K562 (cell line): ENCODE results near the gene GLRA3. TPM values are rescaled to one million over a fixed set of nuclear protein-coding genes. Genes with fewer than 3 reads are reported as not detected.

Source experiments
- ATAC-seq: fragments of 200-7000 bp; cut with Tn5 transposase; 3 replicates; pipeline ENCODE4 v1.9.1; 2020; ENCODE audit warnings: moderate library complexity
- BruUV-seq: library from RNA; stranded (reverse); fragments of 400-500 nt; replicated peaks from 2 replicates; lab custom pipeline; 2021; lab: Mats Ljungman, UMichigan
- CTCF ChIA-PET: fragments of 300-600 bp; formaldehyde crosslinking; extraction: SDS; loops from one replicate; lab custom pipeline; 2021; ENCODE audit warnings: low intra/inter-chr PET ratio; lab: Yijun Ruan, JAX
- POLR2A ChIA-PET: fragments of 300-600, 350-650 bp; sonication (Branson Sonifier 250); formaldehyde crosslinking; extraction: SDS; loops from one replicate; lab custom pipeline; 2021; ENCODE audit warnings: antibody characterized with exemption, inconsistent platforms; lab: Yijun Ruan, JAX
- DNase-seq, 4 experiments: peaks; one replicate each; pipeline versions ENCODE4 v3.0.0 to v3.0.0-alpha.2; 2011 to 2018; ENCODE audit warnings: low spot score in 3 of 4, mixed read lengths in 3 of 4; ENCODE audit errors: extremely low read depth in 1 of 4
- FAIRE-seq: peaks from 2 replicates; lab custom pipeline; 2011; peaks lifted over from hg19 to GRCh38; lab: Jason Lieb, UNC
- H2AFZ ChIP-seq: 2 replicates; pipeline ENCODE4 v1.6.0; 2011; ENCODE audit warnings: low read depth, low read length, control low read depth, inconsistent platforms
- H3K27ac ChIP-seq: fragments of 200-600 bp; 3 replicates; pipeline ENCODE4 v1.8.0; 2011; ENCODE audit warnings: low read depth, mild to moderate bottlenecking, control low read depth, inconsistent platforms, low read length, moderate library complexity, mixed read lengths; ENCODE audit errors: extremely low read depth
- H3K27me3 ChIP-seq, 2 experiments: fragments of 300-600 bp in 1 of 2; 2 replicates in 1 of 2; 3 replicates in 1 of 2; pipeline versions ENCODE4 v1.6.0 to v1.8.0; 2011; ENCODE audit warnings: inconsistent platforms in 2 of 2, low read length in 2 of 2, mild to moderate bottlenecking in 1 of 2, mixed read lengths in 1 of 2, moderate library complexity in 1 of 2; ENCODE audit not compliant: control insufficient read depth in 2 of 2, insufficient read depth in 2 of 2
- H3K36me3 ChIP-seq: fragments of 300-600 bp; 3 replicates; pipeline ENCODE4 v1.8.0; 2011; ENCODE audit warnings: mild to moderate bottlenecking, low read length, inconsistent platforms; ENCODE audit not compliant: control insufficient read depth, insufficient read depth
- H3K4me1 ChIP-seq, 2 experiments: fragments of 200-600 bp in 1 of 2; replicated peaks in 1 of 2; 2 replicates in 1 of 2; 3 replicates in 1 of 2; pipeline versions ENCODE4 v1.5.1 to v1.8.0; 2011; ENCODE audit warnings: inconsistent platforms in 2 of 2, low read length in 2 of 2, mild to moderate bottlenecking in 1 of 2, mixed read lengths in 1 of 2, moderate library complexity in 1 of 2; ENCODE audit not compliant: control insufficient read depth in 2 of 2, insufficient read depth in 2 of 2
- H3K4me2 ChIP-seq: 2 replicates; pipeline ENCODE4 v1.6.1; 2011; ENCODE audit warnings: low read length, control low read depth, inconsistent platforms, mixed read lengths; ENCODE audit not compliant: insufficient read depth
- H3K4me3 ChIP-seq: fragments of 200-600 bp; sonication (generic), shearing (Covaris generic); 2 replicates; pipeline ENCODE4 v1.5.1; 2016; ENCODE audit warnings: control low read depth, inconsistent platforms
- H3K79me2 ChIP-seq: fragments of 200-600 bp; 3 replicates; pipeline ENCODE4 v1.8.0; 2011; ENCODE audit warnings: low read length, inconsistent platforms; ENCODE audit not compliant: control insufficient read depth, insufficient read depth
- H3K9ac ChIP-seq, 2 experiments: 2 replicates each; pipeline versions ENCODE4 v1.6.0 to v1.6.1; 2011; ENCODE audit warnings: low read depth in 2 of 2, low read length in 2 of 2, control low read depth in 1 of 2, inconsistent platforms in 1 of 2, mild to moderate bottlenecking in 1 of 2, mixed read lengths in 1 of 2; ENCODE audit not compliant: insufficient read depth in 1 of 2
- H3K9me1 ChIP-seq: one replicate; pipeline ENCODE4 v1.6.0; 2011; ENCODE audit warnings: inconsistent platforms, mild to moderate bottlenecking, low read length, moderate library complexity; ENCODE audit not compliant: control insufficient read depth, insufficient read depth
- H3K9me3 ChIP-seq: replicated peaks from 2 replicates; pipeline ENCODE4 v1.5.1; 2011; ENCODE audit warnings: low read depth, low read length, inconsistent platforms; ENCODE audit not compliant: control insufficient read depth, insufficient read depth
- H4K20me1 ChIP-seq: replicated peaks from 2 replicates; pipeline ENCODE4 v1.6.1; 2011; ENCODE audit warnings: low read length, inconsistent platforms, mixed read lengths; ENCODE audit not compliant: control insufficient read depth, insufficient read depth
- DACH1 ChIP-seq: fragments of 450-650 bp; IDR thresholded peaks from 2 replicates; pipeline ENCODE4 v1.6.1; 2018; ENCODE audit not compliant: partially characterized antibody
- MCM7 ChIP-seq, 2 experiments: fragments of 450-650 bp; IDR thresholded peaks; 2 replicates each; pipeline ENCODE4 v1.6.1; 2016 to 2018
- ZNF197 ChIP-seq: fragments of 200-800 bp; sonication (Bioruptor generic); IDR thresholded peaks from 2 replicates; pipeline ENCODE4 v1.6.1; 2016; ENCODE audit warnings: low read depth, missing genetic modification characterization, missing compliant biosample characterization
- in situ Hi-C: fragments of 300-500 bp; cut with MboI; formaldehyde crosslinking; loops from 4 replicates; pipeline ENCODE4 v1.15.0; 2018; ENCODE audit warnings: inconsistent platforms, mixed read lengths
- intact Hi-C: fragments of 100-400 bp; cut with micrococcal nuclease; formaldehyde crosslinking; loops from 2 replicates; pipeline ENCODE4 v1.14.2; 2022
- polyA plus RNA-seq, 8 experiments: library from polyadenylated mRNA; depleted of rRNA in 4 of 8; stranded (reverse) in 5 of 8; unstranded in 3 of 8; fragments of >200 nt; fragmentation: Nextera tagmentation in 2 of 8; fragmentation: Illumina TruSeq in 1 of 8; extraction: Ambion mirVana in 2 of 8; extraction: Trizol in 1 of 8; gene quantifications; 2 replicates each; pipeline versions ENCODE4 v1.2.1 to v1.2.3, GENCODE V29; 2011 to 2014; ENCODE audit warnings: inconsistent platforms in 1 of 8, missing spikeins in 1 of 8
- total RNA-seq, 7 experiments: library from RNA; depleted of rRNA in 6 of 7; stranded (reverse); fragments of >200 nt in 6 of 7; fragmentation: Illumina TruSeq in 2 of 7; extraction: Trizol in 2 of 7; gene quantifications; 2 replicates each; pipeline versions ENCODE4 v1.2.1 to v1.2.3, GENCODE V29; 2011 to 2021; ENCODE audit warnings: low replicate concordance in 1 of 7
- TF ChIP-seq, protein P1 (sequence below): IDR thresholded peaks from 2 replicates; pipeline ENCODE4 v1.6.1; 2012; ENCODE audit warnings: low read depth, low read length, improper control_type of control experiment, borderline replicate concordance
- TF ChIP-seq, protein P2 (sequence below): fragments of 450-650 bp; IDR thresholded peaks from 2 replicates; pipeline ENCODE4 v1.6.1; 2016; ENCODE audit warnings: antibody characterized with exemption

Gene GLRA3
- total and polyA plus RNA-seq, 9 of the 15 experiments (the other 6 are each of a cell fraction or from before 2014, with no cell fraction given), result 0.06 to 0.14 (median 0.08) TPM; not detected in 2

DNA sequence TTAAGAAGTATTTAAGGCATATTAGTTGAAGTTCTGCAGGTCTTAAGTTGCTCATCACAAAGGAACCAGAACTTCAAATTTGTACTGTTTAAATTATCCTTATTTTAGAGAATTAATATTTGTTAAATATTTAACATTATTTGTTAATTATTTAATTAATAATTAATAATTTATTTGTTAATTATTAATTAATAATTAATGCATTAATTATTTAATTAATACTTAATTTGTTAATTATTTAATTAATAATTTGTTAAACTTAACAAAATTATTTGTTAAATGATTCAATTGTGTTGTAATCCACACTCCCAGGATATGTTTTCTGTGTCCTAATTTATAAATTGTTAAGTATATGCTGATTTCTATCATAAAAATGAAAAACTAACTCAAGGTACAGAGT, 129.4 kb downstream of the GLRA3 start:
- H4K20me1 ChIP-seq, result no peaks in the 10 kb centered on the region
- H3K36me3 ChIP-seq, result no peaks in the 10 kb centered on the region
- no peak overlapping the region for H3K4me2 ChIP-seq
- no TSS peak for BruUV-seq
- TF ChIP-seq, protein P1, sequence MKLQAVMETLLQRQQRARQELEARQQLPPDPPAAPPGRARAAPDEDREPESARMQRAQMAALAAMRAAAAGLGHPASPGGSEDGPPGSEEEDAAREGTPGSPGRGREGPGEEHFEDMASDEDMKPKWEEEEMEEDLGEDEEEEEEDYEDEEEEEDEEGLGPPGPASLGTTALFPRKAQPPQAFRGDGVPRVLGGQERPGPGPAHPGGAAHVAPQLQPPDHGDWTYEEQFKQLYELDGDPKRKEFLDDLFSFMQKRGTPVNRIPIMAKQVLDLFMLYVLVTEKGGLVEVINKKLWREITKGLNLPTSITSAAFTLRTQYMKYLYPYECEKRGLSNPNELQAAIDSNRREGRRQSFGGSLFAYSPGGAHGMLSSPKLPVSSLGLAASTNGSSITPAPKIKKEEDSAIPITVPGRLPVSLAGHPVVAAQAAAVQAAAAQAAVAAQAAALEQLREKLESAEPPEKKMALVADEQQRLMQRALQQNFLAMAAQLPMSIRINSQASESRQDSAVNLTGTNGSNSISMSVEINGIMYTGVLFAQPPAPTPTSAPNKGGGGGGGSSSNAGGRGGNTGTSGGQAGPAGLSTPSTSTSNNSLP, result 0 out of 2 replicates have a peak, but pooled peaks have one; percentile 11
- TF ChIP-seq MCM7 (IDR thresholded peaks at IDR 0.05) (peak in 1 of 2 experiments; percentile 94; a peak in 1 of 4 replicates), DACH1 (peak; percentile 92), ZNF197 (no peak)
- TF ChIP-seq, protein P2, sequence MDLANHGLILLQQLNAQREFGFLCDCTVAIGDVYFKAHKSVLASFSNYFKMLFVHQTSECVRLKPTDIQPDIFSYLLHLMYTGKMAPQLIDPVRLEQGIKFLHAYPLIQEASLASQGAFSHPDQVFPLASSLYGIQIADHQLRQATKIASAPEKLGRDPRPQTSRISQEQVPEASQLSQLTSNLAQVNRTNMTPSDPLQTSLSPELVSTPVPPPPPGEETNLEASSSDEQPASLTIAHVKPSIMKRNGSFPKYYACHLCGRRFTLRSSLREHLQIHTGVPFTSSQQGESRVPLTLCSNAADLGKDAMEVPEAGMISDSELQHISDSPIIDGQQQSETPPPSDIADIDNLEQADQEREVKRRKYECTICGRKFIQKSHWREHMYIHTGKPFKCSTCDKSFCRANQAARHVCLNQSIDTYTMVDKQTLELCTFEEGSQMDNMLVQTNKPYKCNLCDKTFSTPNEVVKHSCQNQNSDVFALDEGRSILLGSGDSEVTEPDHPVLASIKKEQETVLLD, result 0 out of 2 replicates have a peak, but pooled peaks have one; percentile 38
- no peak for DNase-seq
- H3K27me3 ChIP-seq, result no peaks in the 10 kb centered on the region
- intact Hi-C loops (no loop called here), in situ Hi-C loops (no loop called here)
- no peak for FAIRE-seq
- ChIA-PET POLR2A (no interaction called here), CTCF (no interaction called here)
- H3K9me1 ChIP-seq, result no peaks in the 10 kb centered on the region
- no peak overlapping the region for H2AFZ ChIP-seq
- no peak overlapping the region for H3K4me3 ChIP-seq
- H3K27ac ChIP-seq, result no peak overlapping the region
- no peak for ATAC-seq
- no peaks in the 10 kb centered on the region for H3K4me1 ChIP-seq
- no peaks in the 10 kb centered on the region for H3K79me2 ChIP-seq
- H3K9me3 ChIP-seq, result no peaks in the 10 kb centered on the region
- H3K9ac ChIP-seq, result no peak overlapping the region
